Fibroblast of lung (primary cell): ENCODE results near the gene TP53INP2. TPM values are rescaled to one million over a fixed set of nuclear protein-coding genes. Genes with fewer than 3 reads are reported as not detected.
A peak's percentile ranks its signal among the peaks of the same experiment; 100 is the strongest.

Source experiments
- DNase-seq, 2 donors: peaks; one replicate each; pipeline versions ENCODE4 v3.0.0 to v3.0.0-alpha.2; 2010; ENCODE audit warnings: low read depth in 2 of 2
- H2AFZ ChIP-seq: 2 replicates; pipeline ENCODE4 v1.5.1; 2012; ENCODE audit warnings: low read length, control low read depth, inconsistent platforms
- H3K27ac ChIP-seq: 2 replicates; pipeline ENCODE4 v1.5.1; 2011; ENCODE audit warnings: low read length, control low read depth; ENCODE audit not compliant: insufficient read depth
- H3K27me3 ChIP-seq: 2 replicates; pipeline ENCODE4 v1.5.1; 2011; ENCODE audit warnings: mild to moderate bottlenecking, low read length; ENCODE audit not compliant: control insufficient read depth, insufficient read depth
- H3K36me3 ChIP-seq: 2 replicates; pipeline ENCODE4 v1.5.1; 2011; ENCODE audit warnings: low read length; ENCODE audit not compliant: control insufficient read depth, insufficient read depth
- H3K4me1 ChIP-seq: 2 replicates; pipeline ENCODE4 v1.5.1; 2011; ENCODE audit warnings: low read length; ENCODE audit not compliant: control insufficient read depth, insufficient read depth; ENCODE audit errors: extremely low read depth
- H3K4me2 ChIP-seq: 2 replicates; pipeline ENCODE4 v1.5.1; 2011; ENCODE audit warnings: low read length, control low read depth; ENCODE audit not compliant: insufficient read depth; ENCODE audit errors: extremely low read depth
- H3K4me3 ChIP-seq, 4 experiments: fragments of 200-600 bp in 1 of 4; sonication (generic) in 1 of 4; replicated peaks in 1 of 4; 2 replicates each; pipeline ENCODE4 v1.5.1; 2011 to 2016; ENCODE audit warnings: low read length in 4 of 4, low read depth in 3 of 4, mild to moderate bottlenecking in 3 of 4, control low read depth in 2 of 4, inconsistent platforms in 1 of 4, mixed read lengths in 1 of 4; ENCODE audit not compliant: insufficient read depth in 1 of 4; ENCODE audit errors: control extremely low read depth in 1 of 4
- H3K79me2 ChIP-seq: 2 replicates; pipeline ENCODE4 v1.5.1; 2012; ENCODE audit warnings: mild to moderate bottlenecking, low read length, inconsistent platforms; ENCODE audit not compliant: control insufficient read depth, insufficient read depth
- H3K9ac ChIP-seq: 2 replicates; pipeline ENCODE4 v1.5.1; 2011; ENCODE audit warnings: mild to moderate bottlenecking, low read length, control low read depth; ENCODE audit not compliant: insufficient read depth
- H3K9me3 ChIP-seq: 2 replicates; pipeline ENCODE4 v1.5.1; 2012; ENCODE audit warnings: low read depth, low read length; ENCODE audit not compliant: control insufficient read depth, insufficient read depth
- H4K20me1 ChIP-seq: 2 replicates; pipeline ENCODE4 v1.5.1; 2011; ENCODE audit warnings: low read length; ENCODE audit not compliant: control insufficient read depth, insufficient read depth; ENCODE audit errors: extremely low read depth
- CTCF ChIP-seq, 2 donors: IDR thresholded peaks in 1 of 2; conservative IDR thresholded peaks in 1 of 2; 1 replicate in 1 of 2; 2 replicates in 1 of 2; pipeline ENCODE4 v1.5.1; 2011 to 2012; ENCODE audit warnings: low read length in 2 of 2, control low read depth in 1 of 2, inconsistent platforms in 1 of 2, low read depth in 1 of 2, mild to moderate bottlenecking in 1 of 2
- EZH2 ChIP-seq: IDR thresholded peaks from 2 replicates; pipeline ENCODE4 v1.5.1; 2012; ENCODE audit warnings: low read length, control low read depth, mild to moderate bottlenecking; ENCODE audit errors: missing control alignments
- polyA plus RNA-seq, 2 donors: library from polyadenylated mRNA; depleted of rRNA in 1 of 2; stranded (reverse) in 1 of 2; unstranded in 1 of 2; fragments of >200 nt; gene quantifications; 2 replicates each; pipeline ENCODE4 v1.2.1, GENCODE V29; 2011 to 2012; ENCODE audit warnings: missing spikeins in 1 of 2
- total RNA-seq: library from RNA; depleted of rRNA; stranded (reverse); fragments of >200 nt; gene quantifications from 2 replicates; pipeline ENCODE4 v1.2.1, GENCODE V29; 2014

The TP53INP2 gene
- total and polyA plus RNA-seq, 2 donors (not counting 1 experiment from before 2014, with no cell fraction given), result 6.4 to 9.8 TPM

- no peak for DNase-seq
- Histone ChIP-seq H3K27ac (peak overlapping the region; percentile 8), H3K4me3 (peak overlapping the region; percentile 80 to 89 (median 84)), H4K20me1 (no peaks in the 10 kb centered on the region), H3K4me2 (peak overlapping the region; percentile 93), H3K9ac (peak overlapping the region; percentile 13), H3K9me3 (no peaks in the 10 kb centered on the region), H3K79me2 (peaks cover 2% of the 10 kb centered on the region), H3K4me1 (no peaks in the 10 kb centered on the region), H3K27me3 (no peaks in the 10 kb centered on the region), H3K36me3 (no peaks in the 10 kb centered on the region), H2AFZ (peak overlapping the region; percentile 93)
- no peak for TF ChIP-seq CTCF (conservative IDR thresholded peaks at IDR 0.05 in 1 of 2, IDR thresholded peaks at IDR 0.05 in 1 of 2; ENCODE audit: low read depth in 1 of 2, low read length in 2 of 2)
Observed at GRCh38 chr20:34675993-34676641, 28.0 kb upstream of the TP53INP2 start.

- H3K27me3 ChIP-seq, result no peaks in the 10 kb centered on the region
- peak within 1 kb of the TSS; percentile 93 for H3K4me2 ChIP-seq
- peak within 1 kb of the TSS; percentile 72 for H3K27ac ChIP-seq
- H3K36me3 ChIP-seq, result no peaks in the 10 kb centered on the region
- no peaks in the 10 kb centered on the region for H3K4me1 ChIP-seq
- peak; percentile 91 to 94 for DNase-seq
- peak within 1 kb of the TSS; percentile 99 for H2AFZ ChIP-seq
- H3K9ac ChIP-seq, result peak within 1 kb of the TSS; percentile 69
- peaks cover 2% of the 10 kb centered on the region for H3K79me2 ChIP-seq
- no peaks in the 10 kb centered on the region for H3K9me3 ChIP-seq
- H3K4me3 ChIP-seq, result peak within 1 kb of the TSS; percentile 81 to 92 (median 88)
- no peaks in the 10 kb centered on the region for H4K20me1 ChIP-seq
- no peak for TF ChIP-seq EZH2
- TF ChIP-seq CTCF (conservative IDR thresholded peaks at IDR 0.05 in 1 of 2, IDR thresholded peaks at IDR 0.05 in 1 of 2; ENCODE audit: low read depth in 1 of 2, low read length in 2 of 2), result peak in 1 of 2 donors; percentile 6
Observed at GRCh38 chr20:34676642-34677373, 27.3 kb upstream of the TP53INP2 start, which contains the start of gene PIGU. Gene PIGU, minus strand, starts transcription at chr20:34677092. Its CDS starts 7 bp downstream, at chr20:34677085.

- DNase-seq, result peak in 1 of 2 donors; percentile 36
- no peaks in the 10 kb centered on the region for H3K27me3 ChIP-seq
- no peak overlapping the region for H3K27ac ChIP-seq
- no peaks in the 10 kb centered on the region for H3K4me1 ChIP-seq
- TF ChIP-seq CTCF (conservative IDR thresholded peaks at IDR 0.05 in 1 of 2, IDR thresholded peaks at IDR 0.05 in 1 of 2; ENCODE audit: low read depth in 1 of 2, low read length in 2 of 2), result no peak
- TF ChIP-seq EZH2, result no peak
- no peak overlapping the region for H3K9ac ChIP-seq
- no peaks in the 10 kb centered on the region for H3K9me3 ChIP-seq
- H3K36me3 ChIP-seq, result no peaks in the 10 kb centered on the region
- no peak overlapping the region for H3K4me2 ChIP-seq
- H2AFZ ChIP-seq, result no peak overlapping the region
- H4K20me1 ChIP-seq, result no peaks in the 10 kb centered on the region
- no peak overlapping the region for H3K4me3 ChIP-seq
- H3K79me2 ChIP-seq, result no peaks in the 10 kb centered on the region
Observed at GRCh38 chr20:34680586-34681175, 23.5 kb upstream of the TP53INP2 start.
